Measurements from ENCODE around the gene USP35.

DNA sequence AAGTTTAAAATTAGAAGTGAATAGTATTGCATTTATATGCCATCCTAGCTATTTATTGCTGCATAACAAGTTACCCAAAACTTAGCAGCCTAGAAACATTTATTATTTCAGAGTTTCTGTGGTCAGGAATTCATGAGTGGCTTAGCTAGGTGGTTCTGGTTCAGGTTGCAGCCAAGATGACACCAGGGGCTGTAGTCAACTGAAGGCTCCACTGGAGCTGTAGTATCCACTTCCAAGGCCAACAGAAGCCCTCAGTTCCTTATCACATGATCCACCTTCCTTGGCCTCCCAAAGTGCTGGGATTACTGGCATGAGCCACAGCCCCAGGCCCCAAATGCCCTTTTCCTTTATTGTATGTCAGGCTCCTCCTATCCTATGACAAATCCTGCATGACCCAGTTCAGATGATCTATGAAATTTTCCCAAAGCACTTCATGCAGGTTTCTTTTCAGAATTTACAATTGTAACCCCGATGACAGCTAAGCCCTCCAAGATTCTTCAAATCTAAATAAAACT is 43.2 kb upstream of the USP35 start:
- TF ChIP-seq, protein P1, sequence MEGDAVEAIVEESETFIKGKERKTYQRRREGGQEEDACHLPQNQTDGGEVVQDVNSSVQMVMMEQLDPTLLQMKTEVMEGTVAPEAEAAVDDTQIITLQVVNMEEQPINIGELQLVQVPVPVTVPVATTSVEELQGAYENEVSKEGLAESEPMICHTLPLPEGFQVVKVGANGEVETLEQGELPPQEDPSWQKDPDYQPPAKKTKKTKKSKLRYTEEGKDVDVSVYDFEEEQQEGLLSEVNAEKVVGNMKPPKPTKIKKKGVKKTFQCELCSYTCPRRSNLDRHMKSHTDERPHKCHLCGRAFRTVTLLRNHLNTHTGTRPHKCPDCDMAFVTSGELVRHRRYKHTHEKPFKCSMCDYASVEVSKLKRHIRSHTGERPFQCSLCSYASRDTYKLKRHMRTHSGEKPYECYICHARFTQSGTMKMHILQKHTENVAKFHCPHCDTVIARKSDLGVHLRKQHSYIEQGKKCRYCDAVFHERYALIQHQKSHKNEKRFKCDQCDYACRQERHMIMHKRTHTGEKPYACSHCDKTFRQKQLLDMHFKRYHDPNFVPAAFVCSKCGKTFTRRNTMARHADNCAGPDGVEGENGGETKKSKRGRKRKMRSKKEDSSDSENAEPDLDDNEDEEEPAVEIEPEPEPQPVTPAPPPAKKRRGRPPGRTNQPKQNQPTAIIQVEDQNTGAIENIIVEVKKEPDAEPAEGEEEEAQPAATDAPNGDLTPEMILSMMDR (IDR thresholded peaks at IDR 0.05; ENCODE audit: low read depth, low read length): no peak
- TF ChIP-seq MYC (IDR thresholded peaks at IDR 0.05; ENCODE audit: low read depth, low read length) (no peak), MAX (IDR thresholded peaks at IDR 0.05; ENCODE audit: low read depth, low read length) (no peak), POLR2A (IDR thresholded peaks at IDR 0.05; ENCODE audit: extremely low read depth, insufficient read length) (no peak)

Measured in NB4 (cell line).